SK-N-SH (cell line): ENCODE measurements around the gene FAM240B. TPM values are rescaled to one million over a fixed set of nuclear protein-coding genes. Genes with fewer than 3 reads are reported as not detected.

ENCODE experiments used
- CTCF ChIA-PET: fragments of 300-600, 350-600 bp; formaldehyde crosslinking; extraction: SDS; loops from one replicate; lab custom pipeline; 2021; lab: Yijun Ruan, JAX
- POLR2A ChIA-PET: fragments of 350-600 bp; sonication (Branson Sonifier 250); formaldehyde crosslinking; extraction: SDS; loops from one replicate; lab custom pipeline; 2020; ENCODE audit warnings: antibody characterized with exemption, inconsistent platforms; lab: Yijun Ruan, JAX
- DNase-seq: peaks from one replicate; pipeline ENCODE4 v3.0.0; 2012
- H2AFZ ChIP-seq: fragments of 200-600 bp; sonication (generic); 2 replicates; pipeline ENCODE4 v1.8.1; 2016; ENCODE audit warnings: antibody characterized with exemption, mild to moderate bottlenecking, low read depth
- H3F3A ChIP-seq: fragments of 200-600 bp; sonication (generic); replicated peaks from 2 replicates; pipeline ENCODE3; 2016; ENCODE audit warnings: antibody characterized with exemption, mild to moderate bottlenecking; ENCODE audit not compliant: insufficient read depth
- H3K27ac ChIP-seq, 2 experiments: fragments of 200-500 bp in 1 of 2; fragments of 200-600 bp in 1 of 2; sonication (Bioruptor generic) in 1 of 2; sonication (generic), shearing (Covaris generic) in 1 of 2; 2 replicates each; pipeline versions ENCODE4 v1.5.1 to v1.6.1; 2014 to 2016; ENCODE audit warnings: low read depth in 2 of 2, inconsistent platforms in 1 of 2, low read length in 1 of 2, mild to moderate bottlenecking in 1 of 2, mixed read lengths in 1 of 2
- H3K27me3 ChIP-seq: fragments of 200-600 bp; sonication (generic), shearing (Covaris generic); 2 replicates; pipeline ENCODE4 v1.6.1; 2016; ENCODE audit warnings: mixed run types; ENCODE audit not compliant: insufficient read depth
- H3K36me3 ChIP-seq, 2 experiments: fragments of 200-500 bp in 1 of 2; fragments of 200-600 bp in 1 of 2; sonication (Bioruptor generic) in 1 of 2; sonication (generic) in 1 of 2; replicated peaks in 1 of 2; 2 replicates each; pipeline versions ENCODE3 to v1.5.1; 2014 to 2016; ENCODE audit warnings: low read length in 1 of 2, mild to moderate bottlenecking in 1 of 2; ENCODE audit not compliant: insufficient read depth in 2 of 2, control insufficient read depth in 1 of 2
- H3K4me1 ChIP-seq, 2 experiments: fragments of 200-500 bp in 1 of 2; fragments of 200-600 bp in 1 of 2; sonication (Bioruptor generic) in 1 of 2; sonication (generic), shearing (Covaris generic) in 1 of 2; 2 replicates each; pipeline versions ENCODE4 v1.5.1 to v1.6.1; 2014 to 2016; ENCODE audit warnings: low read depth in 1 of 2, low read length in 1 of 2, mixed run types in 1 of 2; ENCODE audit not compliant: insufficient read depth in 2 of 2, control insufficient read depth in 1 of 2
- H3K4me2 ChIP-seq: fragments of 200-600 bp; sonication (generic), shearing (Covaris generic); 2 replicates; pipeline ENCODE4 v1.6.1; 2017; ENCODE audit warnings: mixed run types
- H3K4me3 ChIP-seq, 2 experiments: fragments of 200-500 bp in 1 of 2; fragments of 200-600 bp in 1 of 2; sonication (Bioruptor generic) in 1 of 2; sonication (generic), shearing (Covaris generic) in 1 of 2; 2 replicates each; pipeline versions ENCODE4 v1.5.1 to v1.8.1; 2014 to 2016; ENCODE audit warnings: low read depth in 2 of 2, inconsistent platforms in 1 of 2, low read length in 1 of 2, mild to moderate bottlenecking in 1 of 2, mixed read lengths in 1 of 2, moderate library complexity in 1 of 2
- H3K79me2 ChIP-seq: fragments of 200-600 bp; sonication (generic); 2 replicates; pipeline ENCODE4 v1.8.1; 2017; ENCODE audit warnings: mild to moderate bottlenecking; ENCODE audit not compliant: insufficient read depth
- H3K9ac ChIP-seq: fragments of 200-600 bp; sonication (generic); 2 replicates; pipeline ENCODE4 v1.6.1; 2017; ENCODE audit warnings: mixed run types
- H3K9me2 ChIP-seq: fragments of 200-600 bp; sonication (generic); 2 replicates; pipeline ENCODE4 v1.6.1; 2017; ENCODE audit warnings: mixed run types
- H3K9me3 ChIP-seq: fragments of 200-600 bp; sonication (generic); 2 replicates; pipeline ENCODE4 v1.6.1; 2017; ENCODE audit warnings: mixed run types, mild to moderate bottlenecking, moderate library complexity
- H4K20me1 ChIP-seq: fragments of 200-600 bp; sonication (generic); 2 replicates; pipeline ENCODE4 v1.6.1; 2017; ENCODE audit warnings: mild to moderate bottlenecking, mixed run types; ENCODE audit not compliant: insufficient read depth
- CHD2 ChIP-seq: fragments of 150-350 bp; IDR thresholded peaks from 2 replicates; pipeline ENCODE4 v1.6.1; 2018; ENCODE audit warnings: low read length; ENCODE audit not compliant: partially characterized antibody
- ELF1 ChIP-seq: IDR thresholded peaks from 2 replicates; pipeline ENCODE4 v1.4.0; 2012
- FOXJ3 ChIP-seq: sonication (generic); formaldehyde crosslinking; IDR thresholded peaks from 2 replicates; pipeline ENCODE4 v1.5.1; 2020; ENCODE audit warnings: mild to moderate bottlenecking, missing genetic modification reagents
- NFIC ChIP-seq: IDR thresholded peaks from 2 replicates; pipeline ENCODE4 v1.4.0; 2012; ENCODE audit warnings: borderline replicate concordance
- POLR2AphosphoS5 ChIP-seq: IDR thresholded peaks from 2 replicates; pipeline ENCODE4 v1.6.1; 2012; ENCODE audit warnings: low read depth, low read length
- SIN3A ChIP-seq: IDR thresholded peaks from 2 replicates; pipeline ENCODE4 v1.6.1; 2012; ENCODE audit warnings: low read depth, mild to moderate bottlenecking, low read length, moderate library complexity, borderline replicate concordance
- SMC3 ChIP-seq: IDR thresholded peaks from 2 replicates; pipeline ENCODE4 v1.6.1; 2012; ENCODE audit warnings: low read depth, low read length, improper control_type of control experiment
- TAF1 ChIP-seq: IDR thresholded peaks from 2 replicates; pipeline ENCODE4 v1.6.1; 2012; ENCODE audit warnings: low read depth, mild to moderate bottlenecking, low read length, moderate library complexity, borderline replicate concordance
- TCF12 ChIP-seq: IDR thresholded peaks from 2 replicates; pipeline ENCODE4 v1.4.0; 2012
- TEAD4 ChIP-seq: IDR thresholded peaks from 2 replicates; pipeline ENCODE4 v1.4.0; 2012; ENCODE audit warnings: mild to moderate bottlenecking, borderline replicate concordance; ENCODE audit not compliant: insufficient read depth
- YY1 ChIP-seq: IDR thresholded peaks from 2 replicates; pipeline ENCODE4 v1.4.0; 2012; ENCODE audit warnings: low read depth, mild to moderate bottlenecking
- WGBS: methylation state at CpG from one replicate; pipeline ENCODE4 v1.1.6; 2017; ENCODE audit warnings: low lambda C conversion rate; 5-methylcytosine and 5-hydroxymethylcytosine counted together
- polyA plus RNA-seq, 3 experiments: library from polyadenylated mRNA; depleted of rRNA; stranded (reverse); fragments of >200 nt; gene quantifications; 2 replicates each; pipeline ENCODE4 v1.2.3, GENCODE V29; 2012
- TF ChIP-seq, protein P1 (sequence below): fragments of 150-350 bp; IDR thresholded peaks from 2 replicates; pipeline ENCODE4 v1.6.1; 2017; ENCODE audit warnings: antibody characterized with exemption, low read length, low read depth, borderline replicate concordance
- TF ChIP-seq, protein P2 (sequence below): IDR thresholded peaks from 2 replicates; pipeline ENCODE4 v1.6.1; 2012; ENCODE audit warnings: mild to moderate bottlenecking, low read depth, low read length, moderate library complexity
- TF ChIP-seq, protein P3 (sequence below): fragments of 150-350 bp; IDR thresholded peaks from 2 replicates; pipeline ENCODE4 v1.6.1; 2016; ENCODE audit warnings: mild to moderate bottlenecking, low read depth, low read length

The FAM240B gene
- polyA plus RNA-seq, 1 of the 3 experiments (the other 2 are of a cell fraction): not detected

DNA sequence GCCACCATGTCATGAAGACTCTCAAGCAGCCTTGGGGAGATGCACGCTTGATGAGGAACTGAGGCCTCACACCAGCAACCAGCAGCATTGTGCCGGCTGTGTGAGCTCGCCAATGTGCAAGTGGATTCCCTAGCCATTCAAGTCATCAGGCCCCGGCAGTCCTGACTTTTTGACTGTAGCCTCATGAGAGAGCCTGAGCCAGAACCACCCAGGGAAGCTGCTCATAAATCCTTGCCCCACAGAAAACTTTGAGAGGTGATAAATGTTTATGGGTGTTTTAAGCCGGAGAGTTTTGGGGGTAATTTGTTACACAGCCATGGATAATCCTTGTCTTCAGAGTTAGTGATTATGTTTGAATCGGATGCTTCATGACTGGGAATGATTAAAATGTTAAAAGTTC, 44.7 kb downstream of the FAM240B start:
- TF ChIP-seq YY1 (no peak), FOXJ3 (CRISPR knock-in tag) (no peak), CHD2 (no peak), SMC3 (no peak), TEAD4 (no peak), SIN3A (no peak), POLR2AphosphoS5 (no peak), NFIC (no peak), ELF1 (no peak), TAF1 (no peak), TCF12 (no peak)
- TF ChIP-seq, protein P1, sequence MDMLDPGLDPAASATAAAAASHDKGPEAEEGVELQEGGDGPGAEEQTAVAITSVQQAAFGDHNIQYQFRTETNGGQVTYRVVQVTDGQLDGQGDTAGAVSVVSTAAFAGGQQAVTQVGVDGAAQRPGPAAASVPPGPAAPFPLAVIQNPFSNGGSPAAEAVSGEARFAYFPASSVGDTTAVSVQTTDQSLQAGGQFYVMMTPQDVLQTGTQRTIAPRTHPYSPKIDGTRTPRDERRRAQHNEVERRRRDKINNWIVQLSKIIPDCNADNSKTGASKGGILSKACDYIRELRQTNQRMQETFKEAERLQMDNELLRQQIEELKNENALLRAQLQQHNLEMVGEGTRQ: no peak
- TF ChIP-seq, protein P2, sequence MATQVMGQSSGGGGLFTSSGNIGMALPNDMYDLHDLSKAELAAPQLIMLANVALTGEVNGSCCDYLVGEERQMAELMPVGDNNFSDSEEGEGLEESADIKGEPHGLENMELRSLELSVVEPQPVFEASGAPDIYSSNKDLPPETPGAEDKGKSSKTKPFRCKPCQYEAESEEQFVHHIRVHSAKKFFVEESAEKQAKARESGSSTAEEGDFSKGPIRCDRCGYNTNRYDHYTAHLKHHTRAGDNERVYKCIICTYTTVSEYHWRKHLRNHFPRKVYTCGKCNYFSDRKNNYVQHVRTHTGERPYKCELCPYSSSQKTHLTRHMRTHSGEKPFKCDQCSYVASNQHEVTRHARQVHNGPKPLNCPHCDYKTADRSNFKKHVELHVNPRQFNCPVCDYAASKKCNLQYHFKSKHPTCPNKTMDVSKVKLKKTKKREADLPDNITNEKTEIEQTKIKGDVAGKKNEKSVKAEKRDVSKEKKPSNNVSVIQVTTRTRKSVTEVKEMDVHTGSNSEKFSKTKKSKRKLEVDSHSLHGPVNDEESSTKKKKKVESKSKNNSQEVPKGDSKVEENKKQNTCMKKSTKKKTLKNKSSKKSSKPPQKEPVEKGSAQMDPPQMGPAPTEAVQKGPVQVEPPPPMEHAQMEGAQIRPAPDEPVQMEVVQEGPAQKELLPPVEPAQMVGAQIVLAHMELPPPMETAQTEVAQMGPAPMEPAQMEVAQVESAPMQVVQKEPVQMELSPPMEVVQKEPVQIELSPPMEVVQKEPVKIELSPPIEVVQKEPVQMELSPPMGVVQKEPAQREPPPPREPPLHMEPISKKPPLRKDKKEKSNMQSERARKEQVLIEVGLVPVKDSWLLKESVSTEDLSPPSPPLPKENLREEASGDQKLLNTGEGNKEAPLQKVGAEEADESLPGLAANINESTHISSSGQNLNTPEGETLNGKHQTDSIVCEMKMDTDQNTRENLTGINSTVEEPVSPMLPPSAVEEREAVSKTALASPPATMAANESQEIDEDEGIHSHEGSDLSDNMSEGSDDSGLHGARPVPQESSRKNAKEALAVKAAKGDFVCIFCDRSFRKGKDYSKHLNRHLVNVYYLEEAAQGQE: no peak
- TF ChIP-seq, protein P3, sequence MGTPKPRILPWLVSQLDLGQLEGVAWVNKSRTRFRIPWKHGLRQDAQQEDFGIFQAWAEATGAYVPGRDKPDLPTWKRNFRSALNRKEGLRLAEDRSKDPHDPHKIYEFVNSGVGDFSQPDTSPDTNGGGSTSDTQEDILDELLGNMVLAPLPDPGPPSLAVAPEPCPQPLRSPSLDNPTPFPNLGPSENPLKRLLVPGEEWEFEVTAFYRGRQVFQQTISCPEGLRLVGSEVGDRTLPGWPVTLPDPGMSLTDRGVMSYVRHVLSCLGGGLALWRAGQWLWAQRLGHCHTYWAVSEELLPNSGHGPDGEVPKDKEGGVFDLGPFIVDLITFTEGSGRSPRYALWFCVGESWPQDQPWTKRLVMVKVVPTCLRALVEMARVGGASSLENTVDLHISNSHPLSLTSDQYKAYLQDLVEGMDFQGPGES: no peak
- ChIA-PET POLR2A (no interaction called here), CTCF (no interaction called here)
- H3K9me2 ChIP-seq: no peaks in the 10 kb centered on the region
- no peaks in the 10 kb centered on the region for H4K20me1 ChIP-seq
- no peaks in the 10 kb centered on the region for H3K9me3 ChIP-seq
- H3K36me3 ChIP-seq: no peaks in the 10 kb centered on the region
- 51% methylated on average over 4 of the region's 6 CpGs for WGBS
- no peaks in the 10 kb centered on the region for H3K4me1 ChIP-seq
- no peaks in the 10 kb centered on the region for H3K79me2 ChIP-seq
- H3K27ac ChIP-seq: no peak overlapping the region
- no peak overlapping the region for H3K9ac ChIP-seq
- no peak for DNase-seq
- no peak overlapping the region for H3K4me3 ChIP-seq
- H2AFZ ChIP-seq: no peak overlapping the region
- no peaks in the 10 kb centered on the region for H3F3A ChIP-seq
- no peaks in the 10 kb centered on the region for H3K27me3 ChIP-seq
- H3K4me2 ChIP-seq: no peak overlapping the region
